Hematopoietic multipotent progenitor cell (in vitro differentiated cells): Measurements from ENCODE around the gene GLDC. TPM values are rescaled to one million over a fixed set of nuclear protein-coding genes. Genes with fewer than 3 reads are reported as not detected.
"Not testable (repeated sequence)": the region's sequence is repeated elsewhere in the genome, so short reads cannot be mapped to it uniquely, and the experiment has no call there.

Source experiments
- DNase-seq, 3 donors: peaks; one replicate each; pipeline ENCODE4 v3.0.0-alpha.2; 2011 to 2015; ENCODE audit warnings: low read depth in 2 of 3, low spot score in 2 of 3
- total RNA-seq: library from RNA; depleted of rRNA; stranded (reverse); fragments of >200 nt; gene quantifications from one replicate; pipeline ENCODE4 v1.2.3, GENCODE V29; 2012

Gene GLDC
- total RNA-seq, 1 donor: 0.27 TPM

GRCh38 chr9:6665628-6666027, 20.1 kb upstream of the GLDC start:
- DNase-seq: no peak

DNA sequence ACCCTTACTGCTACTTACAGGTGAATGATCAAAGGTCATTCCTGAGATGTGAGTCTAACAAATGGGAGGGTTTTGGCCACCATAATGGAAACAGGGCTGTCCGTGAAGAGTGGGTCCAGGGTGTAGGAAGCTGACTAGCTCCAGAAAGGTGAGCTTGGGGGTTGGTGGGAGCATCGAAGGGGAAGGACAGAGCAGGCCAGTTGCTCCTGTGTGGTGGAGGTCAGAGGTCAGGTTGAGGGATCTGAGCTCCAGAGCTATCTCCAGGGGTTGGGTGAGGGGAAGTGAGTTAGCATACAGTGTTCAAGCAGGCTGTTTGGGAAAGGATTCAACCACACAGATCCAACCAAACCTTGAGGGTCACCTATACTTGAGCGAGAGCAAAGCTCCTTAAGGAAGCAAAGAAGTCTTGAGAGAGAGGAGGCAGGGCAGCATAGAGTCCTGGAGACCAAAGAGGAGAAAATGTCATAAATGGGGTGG, 18.7 kb upstream of the GLDC start:
- no peak for DNase-seq

GRCh38 chr9:6660512-6660911, 15.0 kb upstream of the GLDC start:
- DNase-seq: no peak

DNA sequence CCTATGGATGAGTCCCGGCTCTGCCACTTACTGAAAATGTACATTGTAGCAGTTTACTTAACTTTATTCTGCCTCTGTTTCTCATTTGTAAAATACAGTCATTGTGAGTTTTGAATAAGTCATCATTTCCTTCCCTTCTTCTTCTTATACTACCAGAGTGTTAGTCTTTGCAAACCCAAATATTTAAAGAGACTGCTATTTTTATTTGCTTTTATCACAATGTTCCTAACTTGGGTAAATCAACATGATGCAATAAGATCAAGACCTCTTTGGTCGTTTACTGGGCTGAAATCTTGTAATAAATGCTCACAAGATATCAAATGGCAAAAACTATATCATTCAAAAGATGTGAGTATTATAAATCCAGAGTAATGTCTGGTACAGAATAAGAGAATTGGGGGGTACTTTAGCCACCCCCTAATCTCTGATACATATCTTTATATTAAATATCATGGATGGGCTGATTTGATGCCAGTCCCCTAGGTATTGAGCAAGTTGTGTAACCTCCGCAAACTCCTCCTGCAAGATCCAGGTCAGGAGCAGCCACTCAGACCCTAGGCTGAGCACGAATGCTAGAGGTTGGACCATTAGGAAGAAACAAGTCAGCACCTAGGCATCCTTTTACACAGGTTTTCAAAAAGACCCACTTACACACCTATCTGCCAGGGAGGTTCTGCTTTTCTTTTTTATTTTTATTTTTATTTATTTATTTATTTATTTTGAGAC, 13.3 kb upstream of the GLDC start:
- DNase-seq: no peak

GRCh38 chr9:6656614-6657300, 11.2 kb upstream of the GLDC start:
- no peak for DNase-seq

DNA sequence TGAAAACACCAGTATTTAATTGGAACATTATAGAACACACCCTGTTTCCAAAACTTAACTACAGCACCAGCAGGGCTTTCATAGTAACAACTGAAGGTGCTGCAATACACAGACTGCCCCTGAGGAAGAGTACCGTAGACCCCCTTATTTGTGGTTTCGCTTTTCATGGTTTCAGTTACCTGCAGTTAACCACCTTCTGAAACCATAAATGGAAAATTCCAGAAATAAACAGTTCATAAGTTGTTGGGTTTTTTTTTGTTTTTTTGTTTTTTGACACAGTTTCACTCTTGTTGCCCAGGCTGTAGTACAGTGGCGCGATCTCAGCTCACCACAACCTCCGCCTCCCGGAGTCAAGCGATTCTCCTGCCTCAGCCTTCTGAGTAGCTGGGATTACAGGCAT, 9.5 kb upstream of the GLDC start:
- no peak for DNase-seq

GRCh38 chr9:6646293-6646636, 736 bp upstream of the GLDC start:
- DNase-seq: no peak

DNA sequence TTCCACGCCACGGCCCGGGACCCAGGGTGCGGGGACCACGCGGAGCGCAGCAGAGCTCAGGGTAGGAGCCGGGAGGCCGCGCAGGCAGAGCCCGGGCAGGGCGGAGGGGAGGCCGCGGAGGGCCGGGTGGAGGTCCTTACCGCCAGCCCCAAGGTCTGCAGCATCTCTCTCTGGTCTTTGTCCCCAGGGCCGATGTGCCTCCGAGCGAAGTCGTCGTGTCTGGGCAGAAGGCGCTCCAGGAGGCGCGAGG, 499 bp downstream of the GLDC start:
- not testable (repeated sequence) for DNase-seq

- peak in 1 of 3 donors; percentile 28 for DNase-seq
These were observed 1.0 kb downstream of the GLDC start for GRCh38 chr9:6644346-6645104.

DNA sequence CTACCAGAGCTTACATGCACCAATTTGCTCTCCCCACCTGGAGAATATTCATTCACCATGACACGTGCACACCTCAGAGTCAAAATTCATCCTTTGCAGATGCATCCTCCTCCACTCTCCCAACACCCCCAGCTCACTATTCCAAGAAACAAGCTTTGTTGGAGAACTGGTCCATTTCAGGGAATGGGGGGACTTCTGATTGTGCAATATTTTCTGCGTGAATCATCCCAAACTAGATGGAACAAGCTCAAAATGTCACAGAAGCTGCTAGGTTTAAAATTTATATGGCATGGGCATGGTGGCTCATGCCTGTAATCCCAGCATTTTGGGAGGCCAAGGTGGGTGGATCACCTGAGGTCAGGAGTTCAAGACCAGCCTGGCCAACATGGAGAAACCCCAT, 3.6 kb downstream of the GLDC start:
- DNase-seq: no peak

DNA sequence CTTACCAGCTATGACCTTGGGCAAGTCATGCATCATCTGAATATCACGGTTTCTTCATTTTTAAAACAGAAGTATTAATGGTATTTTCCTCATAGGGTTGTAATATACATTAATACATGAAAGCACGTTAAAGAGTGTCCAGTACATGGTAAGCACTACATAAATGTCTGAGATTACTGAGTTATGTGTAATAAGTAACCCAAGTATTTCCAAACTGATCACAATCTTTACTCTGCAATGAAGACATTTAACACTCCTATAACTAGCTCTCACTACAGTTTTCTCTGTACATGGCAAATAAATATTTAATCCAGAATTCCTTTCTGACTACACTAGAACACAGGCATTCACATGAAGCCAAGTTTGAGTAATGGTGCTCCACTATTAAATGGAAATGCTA, 4.0 kb downstream of the GLDC start:
- no peak for DNase-seq

DNA sequence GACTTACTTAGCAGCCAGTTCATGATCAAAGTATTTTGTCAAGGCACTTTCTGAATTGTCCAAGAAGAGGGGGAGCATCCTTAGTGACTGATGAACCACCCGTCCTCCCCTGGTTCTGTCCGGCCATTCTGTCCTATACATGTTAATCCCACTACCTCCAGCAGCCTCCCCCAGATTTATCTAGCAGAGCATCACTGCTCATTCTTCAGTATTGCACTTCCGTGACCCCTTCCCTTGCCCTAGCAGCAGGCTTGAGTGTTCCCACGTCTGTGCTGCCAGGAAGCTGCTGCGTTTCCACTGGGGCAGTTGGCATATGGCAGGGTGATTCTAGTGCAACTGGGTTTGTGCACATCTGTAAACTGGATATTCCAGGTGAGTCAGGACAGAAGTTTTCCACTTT, 4.5 kb downstream of the GLDC start:
- no peak for DNase-seq

GRCh38 chr9:6640268-6641051, 5.1 kb downstream of the GLDC start:
- DNase-seq: no peak

DNA sequence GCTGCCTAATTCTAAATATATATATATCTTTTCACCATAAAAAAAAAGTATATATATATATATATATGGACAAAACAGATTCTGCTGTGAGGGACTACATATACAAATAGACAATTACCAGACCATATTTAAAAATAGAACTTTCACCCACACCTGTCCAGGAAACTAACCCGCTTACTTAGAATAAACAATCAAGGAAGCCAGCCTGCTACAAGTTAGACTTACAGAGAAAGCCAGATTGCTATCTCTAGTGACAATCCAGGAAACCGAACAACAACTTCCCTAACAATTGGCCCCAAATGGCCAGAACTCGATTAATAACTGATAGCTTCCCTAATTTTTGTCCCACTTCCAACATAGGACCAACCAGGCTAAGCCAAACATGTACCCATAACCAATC, 5.9 kb downstream of the GLDC start:
- DNase-seq: no peak

DNA sequence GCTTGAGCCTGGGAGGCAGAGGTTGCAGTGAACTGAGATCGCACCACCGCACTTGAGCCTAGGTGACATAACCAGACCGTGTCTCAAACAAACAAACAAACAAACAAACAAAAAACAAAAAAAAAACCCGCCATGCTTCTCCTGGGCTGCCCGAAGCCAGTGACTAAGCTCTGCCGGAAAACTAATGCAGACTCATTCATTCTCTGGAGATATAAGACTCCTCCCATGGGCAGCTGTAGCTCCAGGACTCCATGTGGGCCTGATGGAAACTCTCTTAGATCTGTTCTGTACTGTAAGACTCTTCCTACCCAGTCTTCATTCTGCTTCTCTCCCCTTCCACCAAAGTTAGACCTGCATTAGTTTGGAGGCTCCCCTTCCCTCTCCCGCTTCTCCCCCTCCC, 11.1 kb downstream of the GLDC start:
- DNase-seq: no peak

DNA sequence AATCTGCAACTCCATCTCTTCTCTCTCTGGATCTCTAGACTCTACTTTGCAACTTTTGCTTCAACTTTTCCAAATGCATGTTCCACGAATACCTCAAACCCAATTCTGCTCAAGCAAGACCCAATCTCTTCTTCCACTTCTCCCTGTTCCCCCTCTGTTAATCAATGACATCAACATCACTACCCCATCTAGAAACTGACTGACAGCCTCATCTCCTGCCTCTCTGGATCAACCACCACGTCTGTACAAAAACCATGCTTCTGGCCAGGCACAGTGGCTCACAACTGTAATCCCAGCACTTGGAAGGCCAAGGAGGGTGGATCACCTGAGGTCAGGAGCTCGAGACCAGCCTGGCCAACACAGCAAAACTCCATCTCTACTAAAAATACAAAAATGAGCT, 12.2 kb downstream of the GLDC start:
- DNase-seq: no peak

GRCh38 chr9:6632516-6633183, 12.9 kb downstream of the GLDC start:
- DNase-seq: no peak

GRCh38 chr9:6631207-6631512, 14.4 kb downstream of the GLDC start:
- DNase-seq: no peak

DNA sequence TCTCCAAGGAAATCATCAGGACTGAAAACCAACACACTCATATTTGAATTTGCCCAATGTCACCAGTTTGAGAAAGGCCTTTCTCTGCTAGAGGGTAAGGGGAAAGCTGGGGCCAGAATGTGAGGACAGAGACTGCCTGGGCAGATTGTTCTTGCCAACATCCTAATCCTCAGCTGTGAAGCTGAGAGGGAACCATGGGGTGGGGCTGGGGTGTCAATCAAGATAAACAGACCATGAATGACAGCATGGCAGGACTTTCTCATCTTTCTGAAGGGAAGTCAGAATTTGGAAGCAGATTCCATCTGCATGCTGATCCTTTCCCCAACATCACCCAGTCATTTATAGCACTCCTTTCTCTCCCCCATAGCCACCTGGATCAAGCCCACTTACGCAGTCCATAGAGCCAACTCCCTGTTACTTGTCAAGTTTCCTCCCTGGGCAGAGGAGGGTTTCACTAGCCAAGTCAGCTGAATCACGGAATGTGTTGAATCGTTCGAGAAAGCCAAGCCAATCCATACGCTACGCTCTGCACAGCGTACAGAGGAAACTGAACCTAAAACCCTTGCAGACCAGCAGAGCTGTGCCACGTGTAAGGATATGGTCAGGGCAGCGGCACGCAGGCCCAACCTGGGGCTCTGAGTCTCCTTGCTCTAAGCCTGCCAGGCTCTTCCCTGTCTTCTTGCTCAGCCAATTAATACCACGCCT, 14.9 kb downstream of the GLDC start:
- DNase-seq: no peak

DNA sequence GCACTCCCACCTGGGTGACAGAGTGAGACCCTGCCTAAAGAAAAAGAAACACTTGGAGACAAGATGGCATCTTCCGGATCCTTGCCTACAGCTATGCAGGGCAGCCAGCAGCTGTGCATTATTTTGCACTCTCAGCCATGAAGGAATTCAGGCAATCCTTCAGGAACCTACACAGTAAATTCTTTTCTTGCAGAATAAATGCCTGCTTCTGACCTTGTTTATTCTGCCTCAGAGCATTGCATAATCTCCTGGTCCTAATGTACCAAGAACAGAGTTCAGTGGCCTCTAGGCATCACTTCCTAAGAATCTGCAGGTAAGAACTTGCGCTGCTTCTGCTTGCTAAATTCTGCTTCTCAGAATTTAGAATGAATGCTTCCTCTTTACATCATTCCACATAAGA, 16.8 kb downstream of the GLDC start:
- no peak for DNase-seq
